BJ (cell line): ENCODE measurements around the gene SYNJ2. TPM values are rescaled to one million over a fixed set of nuclear protein-coding genes. Genes with fewer than 3 reads are reported as not detected.
A peak's percentile ranks its signal among the peaks of the same experiment; 100 is the strongest.
"Not testable (repeated sequence)": the region's sequence is repeated elsewhere in the genome, so short reads cannot be mapped to it uniquely, and the experiment has no call there.

ENCODE experiments used
- CTCF ChIA-PET: fragments of 350-600 bp; formaldehyde crosslinking; extraction: SDS; loops from one replicate; lab custom pipeline; 2021; ENCODE audit warnings: antibody characterized with exemption, inconsistent platforms; lab: Yijun Ruan, JAX
- POLR2A ChIA-PET: fragments of 300-600 bp; sonication (Branson Sonifier 250); formaldehyde crosslinking; extraction: SDS; loops from one replicate; lab custom pipeline; 2021; ENCODE audit warnings: antibody characterized with exemption; lab: Charles Lee
- DNase-seq: peaks from one replicate; pipeline ENCODE4 v3.0.0-alpha.2; 2011; ENCODE audit warnings: low read depth
- H3K27me3 ChIP-seq: 2 replicates; pipeline ENCODE4 v1.6.0; 2011; ENCODE audit warnings: low read length; ENCODE audit not compliant: control insufficient read depth, insufficient read depth
- H3K36me3 ChIP-seq: 2 replicates; pipeline ENCODE4 v1.5.1; 2011; ENCODE audit warnings: low read length; ENCODE audit not compliant: control insufficient read depth, insufficient read depth
- H3K4me3 ChIP-seq: 2 replicates; pipeline ENCODE4 v1.5.1; 2011; ENCODE audit warnings: low read depth, mild to moderate bottlenecking, control low read depth, low read length
- CTCF ChIP-seq: IDR thresholded peaks from 2 replicates; pipeline ENCODE4 v1.5.1; 2011; ENCODE audit warnings: low read depth, mild to moderate bottlenecking, control low read depth, inconsistent platforms, low read length, moderate library complexity; ENCODE audit not compliant: insufficient read depth
- polyA plus RNA-seq: library from polyadenylated mRNA; depleted of rRNA; stranded (reverse); fragments of >200 nt; gene quantifications from 2 replicates; pipeline ENCODE4 v1.2.3, GENCODE V29; 2011

SYNJ2 gene
- polyA plus RNA-seq, 1 experiment, result 29.9 TPM

GRCh38 chr6:157944983-157945931 lies 36.4 kb upstream of the SYNJ2 start:
- no peak for TF ChIP-seq CTCF
- POLR2A ChIA-PET, result no interaction called here
- no peak overlapping the region for H3K4me3 ChIP-seq
- CTCF ChIA-PET, result interaction anchor here (1.1 to 3.2 kb wide), 2 partner anchors 126 to 138 kb away, joined by 3 to 13 read pairs; no protein-coding TSS in a partner anchor
- H3K36me3 ChIP-seq, result peaks cover 24% of the 10 kb centered on the region
- H3K27me3 ChIP-seq, result no peaks in the 10 kb centered on the region
- no peak for DNase-seq

- Histone ChIP-seq H3K4me3 (no peak overlapping the region), H3K36me3 (peaks cover 24% of the 10 kb centered on the region), H3K27me3 (no peaks in the 10 kb centered on the region)
- POLR2A ChIA-PET, result no interaction called here
- no peak for TF ChIP-seq CTCF
- no peak for DNase-seq
- CTCF ChIA-PET, result interaction anchor here (1.0 to 3.2 kb wide), 5 partner anchors 8 to 138 kb away, joined by 3 to 13 read pairs (median 3); no protein-coding TSS in a partner anchor
These were observed 35.5 kb upstream of the SYNJ2 start for GRCh38 chr6:157946053-157946617.

- ChIA-PET POLR2A (interaction anchor here (0.5 kb wide), 1 partner anchor 231 kb away, joined by 5 read pairs; no protein-coding TSS in a partner anchor), CTCF (interaction anchor here (0.6 to 3.2 kb wide), 9 partner anchors 9 to 632 kb away, joined by 3 to 13 read pairs (median 3); no protein-coding TSS in a partner anchor)
- no peaks in the 10 kb centered on the region for H3K27me3 ChIP-seq
- peak; percentile 48 for TF ChIP-seq CTCF
- no peak overlapping the region for H3K4me3 ChIP-seq
- DNase-seq, result no peak
- H3K36me3 ChIP-seq, result peaks cover 20% of the 10 kb centered on the region
These were observed 34.7 kb upstream of the SYNJ2 start for GRCh38 chr6:157946865-157947532.

DNA sequence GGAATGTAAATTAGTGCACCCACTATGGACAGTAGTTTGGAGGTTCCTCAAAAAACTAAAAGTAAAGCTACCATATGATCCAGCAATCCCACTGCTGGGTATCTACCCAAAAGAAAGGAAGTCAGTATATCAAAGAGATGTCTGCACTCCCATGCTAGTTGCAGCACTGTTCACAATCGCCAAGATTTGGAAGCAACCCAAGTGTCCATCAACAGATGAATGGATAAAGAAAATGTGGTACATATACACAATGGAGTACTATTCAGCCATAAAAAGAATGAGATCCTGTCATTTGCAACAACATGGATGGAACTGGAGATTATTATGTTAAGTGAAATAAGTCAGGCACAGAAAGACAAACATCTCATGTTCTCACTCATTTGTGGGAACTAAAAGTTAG lies 30.8 kb upstream of the SYNJ2 start:
- DNase-seq, H3K27me3 ChIP-seq, CTCF ChIA-PET, POLR2A ChIA-PET, H3K4me3 ChIP-seq, H3K36me3 ChIP-seq: not testable (repeated sequence)

DNA sequence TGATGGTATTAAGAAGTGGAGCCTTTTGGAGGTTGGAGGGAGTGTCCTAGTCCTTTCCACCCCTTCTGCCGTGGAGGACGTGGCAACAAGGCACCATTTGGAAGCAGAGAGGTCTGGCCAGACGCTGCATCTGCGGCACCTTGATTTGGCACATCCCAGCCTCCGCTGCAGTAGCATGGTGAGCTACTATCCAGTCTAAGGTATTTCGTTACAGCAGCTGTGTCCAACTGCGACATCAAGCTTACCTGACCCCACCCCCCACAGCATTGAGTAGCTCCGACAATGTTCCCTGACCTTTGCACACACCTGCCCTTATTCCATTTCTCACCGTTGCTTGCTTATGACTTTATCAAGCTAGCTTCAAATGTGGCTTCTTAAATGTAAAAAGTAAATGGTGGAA lies 29.8 kb upstream of the SYNJ2 start:
- Histone ChIP-seq H3K4me3 (no peak overlapping the region), H3K36me3 (no peaks in the 10 kb centered on the region), H3K27me3 (no peaks in the 10 kb centered on the region)
- TF ChIP-seq CTCF, result no peak
- ChIA-PET CTCF (interaction anchor here (1.2 kb wide), 1 partner anchor 121 kb away, joined by 3 read pairs; no protein-coding TSS in a partner anchor), POLR2A (no interaction called here)
- DNase-seq, result no peak
